Neutrophil (primary cell): ENCODE results near the gene SLC39A7.

ENCODE experiments used
- H3K27ac ChIP-seq: fragments of 200-600 bp; sonication (generic); 2 replicates; pipeline ENCODE4 v1.5.1; 2016; ENCODE audit warnings: mild to moderate bottlenecking, moderate library complexity
- H3K27me3 ChIP-seq: fragments of 200-600 bp; sonication (generic); 2 replicates; pipeline ENCODE4 v1.6.0; 2016; ENCODE audit warnings: mild to moderate bottlenecking
- H3K36me3 ChIP-seq: fragments of 200-600 bp; sonication (generic); 2 replicates; pipeline ENCODE4 v1.5.1; 2017
- H3K4me1 ChIP-seq, 2 experiments: fragments of 200-600 bp in 1 of 2; sonication (generic) in 1 of 2; 1 replicate in 1 of 2; 2 replicates in 1 of 2; pipeline versions ENCODE4 v1.5.1 to v1.6.1; 2013 to 2016; ENCODE audit warnings: low read depth in 1 of 2, low read length in 1 of 2, mild to moderate bottlenecking in 1 of 2, moderate library complexity in 1 of 2; ENCODE audit not compliant: control insufficient read depth in 1 of 2, insufficient read depth in 1 of 2
- H3K4me3 ChIP-seq, 2 experiments: fragments of 200-600 bp in 1 of 2; sonication (generic) in 1 of 2; 1 replicate in 1 of 2; 2 replicates in 1 of 2; pipeline ENCODE4 v1.5.1; 2013 to 2016; ENCODE audit warnings: low read depth in 1 of 2, low read length in 1 of 2, mild to moderate bottlenecking in 1 of 2, moderate library complexity in 1 of 2
- H3K9me3 ChIP-seq: fragments of 200-600 bp; sonication (generic); 2 replicates; pipeline ENCODE4 v1.5.1; 2016
- TF ChIP-seq, protein P1 (sequence below): fragments of 200-600 bp; sonication (generic); IDR thresholded peaks from 2 replicates; pipeline ENCODE4 v1.5.1; 2016; ENCODE audit warnings: antibody characterized with exemption

The SLC39A7 gene

DNA sequence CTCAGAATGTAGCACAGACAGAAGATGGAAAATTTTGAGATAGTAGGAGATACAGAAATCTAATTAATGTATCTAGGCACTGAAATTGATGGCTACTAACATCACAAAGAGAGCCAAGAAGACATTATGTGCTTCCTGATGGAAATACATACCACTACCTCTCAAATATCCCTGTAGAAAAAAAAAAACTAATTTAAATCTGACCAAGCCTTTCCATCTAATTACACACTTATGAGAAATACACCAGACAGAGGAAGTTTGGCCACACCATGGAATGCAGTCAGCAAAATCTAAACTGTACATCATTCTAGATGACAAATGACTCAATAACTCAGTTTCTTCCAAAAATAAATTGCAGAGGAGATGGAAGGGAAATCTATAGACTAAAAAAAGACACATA is 52.1 kb downstream of the SLC39A7 start:
- Histone ChIP-seq H3K27ac (no peak overlapping the region), H3K27me3 (peaks cover 4% of the 10 kb centered on the region), H3K4me3 (no peak overlapping the region), H3K36me3 (peaks cover 12% of the 10 kb centered on the region), H3K4me1 (peaks cover 22 to 24% of the 10 kb centered on the region in 2 experiments), H3K9me3 (no peaks in the 10 kb centered on the region)
- TF ChIP-seq, protein P1, sequence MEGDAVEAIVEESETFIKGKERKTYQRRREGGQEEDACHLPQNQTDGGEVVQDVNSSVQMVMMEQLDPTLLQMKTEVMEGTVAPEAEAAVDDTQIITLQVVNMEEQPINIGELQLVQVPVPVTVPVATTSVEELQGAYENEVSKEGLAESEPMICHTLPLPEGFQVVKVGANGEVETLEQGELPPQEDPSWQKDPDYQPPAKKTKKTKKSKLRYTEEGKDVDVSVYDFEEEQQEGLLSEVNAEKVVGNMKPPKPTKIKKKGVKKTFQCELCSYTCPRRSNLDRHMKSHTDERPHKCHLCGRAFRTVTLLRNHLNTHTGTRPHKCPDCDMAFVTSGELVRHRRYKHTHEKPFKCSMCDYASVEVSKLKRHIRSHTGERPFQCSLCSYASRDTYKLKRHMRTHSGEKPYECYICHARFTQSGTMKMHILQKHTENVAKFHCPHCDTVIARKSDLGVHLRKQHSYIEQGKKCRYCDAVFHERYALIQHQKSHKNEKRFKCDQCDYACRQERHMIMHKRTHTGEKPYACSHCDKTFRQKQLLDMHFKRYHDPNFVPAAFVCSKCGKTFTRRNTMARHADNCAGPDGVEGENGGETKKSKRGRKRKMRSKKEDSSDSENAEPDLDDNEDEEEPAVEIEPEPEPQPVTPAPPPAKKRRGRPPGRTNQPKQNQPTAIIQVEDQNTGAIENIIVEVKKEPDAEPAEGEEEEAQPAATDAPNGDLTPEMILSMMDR, result no peak
